Activated T-cell treated with anti-CD3 and anti-CD28 coated beads, Interleukin-2, amount 50 U/mL, for 24 hours (primary cell): ENCODE measurements around the gene ARPP19.
"Not testable (repeated sequence)": the region's sequence is repeated elsewhere in the genome, so short reads cannot be mapped to it uniquely, and the experiment has no call there.

Source experiments
- DNase-seq: peaks from one replicate; pipeline ENCODE4 v3.0.0-alpha.2; 2020
- H3K27ac Mint-ChIP-seq: 2 replicates; pipeline ENCODE4 v1.8.0; 2020; ENCODE audit warnings: mild to moderate bottlenecking, mixed read lengths
- H3K27me3 Mint-ChIP-seq: 2 replicates; pipeline ENCODE4 v1.8.0; 2020; ENCODE audit warnings: mixed read lengths
- H3K36me3 Mint-ChIP-seq: 2 replicates; pipeline ENCODE4 v1.8.0; 2020; ENCODE audit warnings: low read depth, mixed read lengths
- H3K4me1 Mint-ChIP-seq: 2 replicates; pipeline ENCODE4 v1.8.0; 2020; ENCODE audit warnings: low read depth, mixed read lengths
- H3K4me3 Mint-ChIP-seq: 2 replicates; pipeline ENCODE4 v1.8.0; 2020; ENCODE audit warnings: mild to moderate bottlenecking, moderate library complexity, mixed read lengths
- H3K9me3 Mint-ChIP-seq: 2 replicates; pipeline ENCODE4 v1.8.0; 2020; ENCODE audit warnings: mixed read lengths

Gene ARPP19

DNA sequence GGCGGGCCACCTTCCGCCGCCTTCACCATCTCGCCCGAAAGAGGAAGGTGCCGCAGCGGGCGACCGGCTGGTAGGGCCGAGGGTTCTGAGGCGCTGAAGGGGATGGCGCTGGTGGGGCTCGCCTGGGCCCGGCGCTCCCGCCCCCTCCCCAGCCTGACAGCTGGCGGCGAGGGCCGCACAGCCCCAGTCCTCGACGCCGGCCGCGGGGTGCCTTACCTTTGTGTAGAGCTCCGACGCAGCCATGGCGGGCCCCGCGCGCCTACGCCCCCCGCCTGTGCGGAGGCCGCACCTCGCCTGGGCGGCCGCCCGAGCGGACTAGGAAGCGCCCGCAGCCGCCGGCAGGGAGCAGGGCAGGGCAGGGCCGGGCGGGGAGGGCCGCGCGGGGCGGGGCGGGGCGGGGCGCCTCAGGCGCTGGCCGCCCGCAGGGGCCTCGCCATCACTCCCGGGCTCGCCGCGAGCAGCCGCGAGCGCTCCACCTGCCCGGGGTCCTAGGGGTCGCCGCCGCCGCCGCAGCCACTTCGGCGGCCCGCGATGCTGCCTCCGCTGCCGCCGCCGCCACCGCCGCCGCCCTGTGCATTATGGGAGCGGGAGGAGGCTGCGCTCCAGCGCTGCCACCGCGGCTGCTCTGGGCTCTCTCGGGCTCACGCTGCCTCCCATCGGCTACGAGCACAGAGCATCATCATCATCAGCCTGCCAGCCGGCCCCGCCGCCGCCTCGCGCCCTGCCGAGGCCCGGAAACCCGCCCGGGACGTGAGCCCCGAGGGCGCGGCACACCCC, 40.1 kb downstream of the ARPP19 start, which contains the start of gene MYO5A:
TSS of gene MYO5A (minus strand) at position 317 of the 777 bp plus-strand sequence. CDS start at position 243, 74 bp downstream.
- peak; percentile 87 for DNase-seq
- peak within 1 kb of the TSS; percentile 93 for H3K27ac Mint-ChIP-seq
- H3K36me3 Mint-ChIP-seq, result peaks cover 4% of the 10 kb centered on the region
- peaks cover 32% of the 10 kb centered on the region for H3K4me1 Mint-ChIP-seq
- peak within 1 kb of the TSS; percentile 94 for H3K4me3 Mint-ChIP-seq
- no peaks in the 10 kb centered on the region for H3K27me3 Mint-ChIP-seq
- H3K9me3 Mint-ChIP-seq, result no peaks in the 10 kb centered on the region

DNA sequence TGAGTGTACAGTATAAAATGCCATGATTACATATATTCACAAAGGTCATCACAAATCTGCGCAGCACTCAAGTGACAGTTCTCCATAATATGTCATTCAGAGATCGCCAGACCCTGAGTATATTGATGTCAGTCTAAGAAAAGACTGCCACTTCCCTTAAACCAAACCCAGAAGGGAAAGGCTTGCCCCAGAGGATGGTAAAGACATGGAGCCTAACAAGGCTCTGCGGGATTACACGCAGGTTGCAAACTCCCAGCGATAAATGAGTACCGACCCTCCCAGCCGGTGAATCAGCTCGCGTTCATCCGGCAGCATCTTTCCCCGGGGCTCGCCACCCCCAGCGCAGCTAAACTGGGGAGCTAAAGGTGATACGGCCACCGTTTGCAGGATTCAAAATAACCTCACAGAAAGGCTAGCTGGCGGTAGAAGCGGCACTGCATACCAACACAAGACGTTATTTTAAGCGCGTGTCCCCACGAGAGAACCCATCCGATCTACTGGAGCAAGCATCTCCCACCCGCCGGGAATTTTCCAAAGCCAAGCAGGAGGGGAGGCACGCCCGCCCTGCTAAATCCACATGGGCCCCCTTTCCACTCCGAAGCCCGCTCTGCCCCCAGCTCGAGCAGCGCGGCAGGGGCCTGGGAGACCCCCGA, 40.8 kb downstream of the ARPP19 start:
- Mint-ChIP-seq H3K27me3 (no peaks in the 10 kb centered on the region), H3K4me1 (peaks cover 36% of the 10 kb centered on the region), H3K9me3 (no peaks in the 10 kb centered on the region), H3K4me3 (peak overlapping the region; percentile 94), H3K36me3 (peaks cover 4% of the 10 kb centered on the region), H3K27ac (peak overlapping the region; percentile 93)
- DNase-seq, result peak; percentile 67

DNA sequence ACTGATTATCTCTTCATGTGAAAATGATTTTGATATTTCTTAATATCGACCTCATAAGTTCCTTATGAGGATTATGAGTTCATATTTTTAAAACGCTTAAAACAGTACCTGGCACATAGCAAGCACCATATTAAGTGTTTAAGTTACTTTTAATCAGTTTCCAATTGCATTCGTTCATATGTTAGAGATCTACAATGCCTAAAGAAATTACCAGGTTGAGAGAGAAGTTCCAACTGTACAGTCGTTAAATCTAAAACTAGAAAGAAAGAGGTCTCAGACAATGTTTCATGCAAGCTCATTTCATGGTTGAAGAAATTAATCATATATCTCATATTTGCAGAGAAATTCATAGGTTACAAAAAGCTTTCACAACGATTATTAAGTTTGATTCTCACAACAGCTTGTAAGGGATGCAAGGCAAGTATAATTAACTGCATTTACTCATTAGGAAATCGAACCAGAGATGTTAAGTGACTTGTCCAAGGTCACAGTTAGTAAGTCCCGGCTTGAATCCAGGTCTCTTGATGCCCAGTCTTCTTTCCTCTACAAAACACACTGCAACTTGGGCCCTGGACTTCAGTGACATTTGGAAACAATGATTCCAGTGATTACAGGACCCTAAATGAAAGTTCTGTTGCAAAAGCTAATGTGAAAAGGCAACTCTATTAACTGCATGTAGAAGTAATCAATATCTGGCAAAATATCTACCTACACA, 41.5 kb downstream of the ARPP19 start:
- H3K27ac Mint-ChIP-seq, result peak overlapping the region; percentile 93
- no peaks in the 10 kb centered on the region for H3K27me3 Mint-ChIP-seq
- DNase-seq, result no peak
- peaks cover 4% of the 10 kb centered on the region for H3K36me3 Mint-ChIP-seq
- H3K4me3 Mint-ChIP-seq, result peak overlapping the region; percentile 94
- no peaks in the 10 kb centered on the region for H3K9me3 Mint-ChIP-seq
- H3K4me1 Mint-ChIP-seq, result peaks cover 36% of the 10 kb centered on the region

DNA sequence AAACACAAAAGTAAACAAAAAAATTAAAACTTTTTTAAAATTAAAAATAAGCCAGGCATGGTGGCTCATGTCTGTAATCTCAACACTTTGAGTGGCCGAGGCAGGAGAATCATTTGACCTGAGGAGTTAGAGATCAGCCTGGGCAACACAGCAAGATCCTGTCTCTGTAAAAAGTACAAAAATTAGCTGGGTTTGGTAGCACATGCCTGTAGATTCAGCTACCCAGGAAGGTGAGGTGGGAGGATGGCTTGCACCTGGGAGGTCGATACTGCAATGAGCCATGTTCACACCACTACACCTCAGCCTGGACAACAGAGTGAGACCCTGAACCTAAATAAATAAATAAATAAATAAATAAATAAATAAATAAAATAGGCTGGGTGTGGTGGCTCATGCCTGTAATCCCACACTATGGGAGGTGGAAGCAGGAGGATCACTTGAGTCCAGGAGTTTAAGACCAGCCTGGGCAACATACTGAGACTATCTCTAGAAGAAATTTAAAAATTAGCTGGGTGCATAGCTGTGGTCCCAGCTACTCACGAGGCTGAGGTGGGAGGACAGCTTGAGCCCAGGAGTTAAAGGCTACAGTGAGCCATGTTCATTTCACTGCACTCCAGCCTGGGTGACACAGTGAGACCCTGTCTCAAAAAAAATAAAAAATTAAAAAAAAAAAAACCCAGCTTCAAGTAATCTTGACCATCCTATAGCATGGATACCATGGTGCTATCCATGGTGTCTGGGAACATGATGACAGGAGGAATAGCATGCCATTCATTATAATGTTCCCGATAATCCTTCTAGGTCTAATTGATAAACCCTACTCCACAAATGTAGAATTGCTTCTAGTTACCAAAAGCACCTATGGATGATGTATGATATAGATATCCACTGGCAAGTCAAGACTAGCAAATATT, 44.4 kb downstream of the ARPP19 start:
- peaks cover 42% of the 10 kb centered on the region for H3K4me1 Mint-ChIP-seq
- H3K27ac Mint-ChIP-seq, result peak overlapping the region; percentile 60
- no peak for DNase-seq
- peaks cover 4% of the 10 kb centered on the region for H3K36me3 Mint-ChIP-seq
- H3K27me3 Mint-ChIP-seq, result no peaks in the 10 kb centered on the region
- H3K4me3 Mint-ChIP-seq, result no peak overlapping the region
- no peaks in the 10 kb centered on the region for H3K9me3 Mint-ChIP-seq

DNA sequence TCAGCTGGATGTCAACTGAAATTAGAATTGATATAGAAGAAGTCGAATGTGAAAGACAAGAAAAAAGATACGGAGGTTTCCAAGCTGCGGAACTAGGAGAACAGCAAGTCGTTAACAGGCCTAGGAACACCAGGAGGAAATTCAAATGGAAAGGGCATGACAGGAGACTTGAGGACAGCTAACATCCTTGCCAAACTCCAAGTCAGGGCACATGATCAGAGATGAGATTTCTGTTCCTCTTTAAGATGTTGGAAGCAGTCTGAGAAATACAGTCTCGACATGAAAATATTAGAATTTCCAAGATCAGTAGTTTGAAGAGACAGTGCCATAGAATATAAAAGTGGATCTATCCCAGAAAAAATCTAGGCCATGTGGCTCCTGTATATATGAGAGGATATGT, 45.2 kb downstream of the ARPP19 start:
- no peak for DNase-seq
- Mint-ChIP-seq H3K4me3 (no peak overlapping the region), H3K36me3 (peaks cover 4% of the 10 kb centered on the region), H3K4me1 (peaks cover 46% of the 10 kb centered on the region), H3K27me3 (no peaks in the 10 kb centered on the region), H3K27ac (no peak overlapping the region), H3K9me3 (no peaks in the 10 kb centered on the region)

DNA sequence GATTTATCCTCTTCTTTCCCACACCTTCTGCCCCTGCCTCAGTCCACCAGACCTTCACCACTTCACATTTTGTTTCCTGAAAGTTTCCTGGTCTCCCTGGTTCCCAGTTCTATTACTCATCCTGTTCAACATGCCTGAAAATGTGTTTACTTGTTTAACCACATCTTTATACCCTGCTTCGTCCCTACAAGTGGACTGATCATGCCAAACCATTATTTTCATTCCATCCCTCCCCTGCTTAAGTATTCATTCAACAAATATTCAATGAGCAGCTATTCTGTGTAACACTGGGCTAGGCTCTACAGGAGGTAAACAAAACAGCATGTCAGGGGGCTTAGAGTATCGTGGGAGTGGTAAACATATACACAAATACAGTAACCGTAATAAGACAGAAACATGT, 45.6 kb downstream of the ARPP19 start:
- H3K9me3 Mint-ChIP-seq, result no peaks in the 10 kb centered on the region
- no peak overlapping the region for H3K27ac Mint-ChIP-seq
- no peak overlapping the region for H3K4me3 Mint-ChIP-seq
- no peaks in the 10 kb centered on the region for H3K27me3 Mint-ChIP-seq
- DNase-seq, result no peak
- H3K4me1 Mint-ChIP-seq, result peaks cover 50% of the 10 kb centered on the region
- peaks cover 4% of the 10 kb centered on the region for H3K36me3 Mint-ChIP-seq

DNA sequence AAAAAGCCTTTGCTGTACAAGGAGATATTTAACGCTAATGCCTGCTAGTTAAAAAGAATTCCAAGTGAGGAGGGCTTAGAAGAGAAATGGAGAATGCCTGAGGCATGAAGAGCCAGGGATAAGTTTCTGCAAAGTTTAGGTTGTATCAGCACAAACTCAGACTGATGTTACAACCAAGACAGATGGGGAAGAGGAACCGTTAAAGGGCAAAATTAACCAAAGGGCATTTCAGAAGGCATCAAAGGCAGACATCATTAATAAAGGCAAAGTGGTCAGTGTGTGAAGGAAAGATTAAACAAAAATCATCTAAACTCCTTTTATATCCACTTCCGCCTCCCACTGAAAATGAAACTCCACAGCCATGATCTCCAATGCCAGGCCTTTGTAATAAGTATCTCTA, 47.1 kb downstream of the ARPP19 start:
- Mint-ChIP-seq H3K27me3 (no peaks in the 10 kb centered on the region), H3K27ac (no peak overlapping the region), H3K4me3 (no peak overlapping the region), H3K9me3 (no peaks in the 10 kb centered on the region), H3K36me3 (no peaks in the 10 kb centered on the region), H3K4me1 (peaks cover 36% of the 10 kb centered on the region)
- no peak for DNase-seq

DNA sequence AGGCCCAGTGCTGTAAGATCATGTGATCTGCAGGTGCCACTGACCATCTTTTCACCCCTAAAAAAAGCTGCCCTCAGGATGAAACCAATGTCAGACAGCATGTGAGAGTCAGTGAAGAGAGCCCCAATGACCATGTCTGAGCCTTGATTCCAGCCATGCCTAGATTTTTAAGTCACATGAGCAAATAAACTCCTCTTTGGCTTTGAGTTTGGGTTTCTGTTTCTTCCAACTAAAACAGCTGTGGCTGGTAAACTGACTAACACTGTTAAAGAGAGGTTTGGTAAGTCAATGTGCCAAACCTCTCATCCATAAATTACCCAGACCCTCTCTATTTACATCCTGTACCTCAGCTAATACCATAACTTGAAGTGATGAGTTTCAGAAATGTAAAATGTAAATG, 48.4 kb downstream of the ARPP19 start:
- Mint-ChIP-seq H3K4me3 (no peak overlapping the region), H3K9me3 (no peaks in the 10 kb centered on the region), H3K27ac (no peak overlapping the region), H3K36me3 (no peaks in the 10 kb centered on the region), H3K4me1 (peaks cover 30% of the 10 kb centered on the region), H3K27me3 (no peaks in the 10 kb centered on the region)
- DNase-seq, result no peak

DNA sequence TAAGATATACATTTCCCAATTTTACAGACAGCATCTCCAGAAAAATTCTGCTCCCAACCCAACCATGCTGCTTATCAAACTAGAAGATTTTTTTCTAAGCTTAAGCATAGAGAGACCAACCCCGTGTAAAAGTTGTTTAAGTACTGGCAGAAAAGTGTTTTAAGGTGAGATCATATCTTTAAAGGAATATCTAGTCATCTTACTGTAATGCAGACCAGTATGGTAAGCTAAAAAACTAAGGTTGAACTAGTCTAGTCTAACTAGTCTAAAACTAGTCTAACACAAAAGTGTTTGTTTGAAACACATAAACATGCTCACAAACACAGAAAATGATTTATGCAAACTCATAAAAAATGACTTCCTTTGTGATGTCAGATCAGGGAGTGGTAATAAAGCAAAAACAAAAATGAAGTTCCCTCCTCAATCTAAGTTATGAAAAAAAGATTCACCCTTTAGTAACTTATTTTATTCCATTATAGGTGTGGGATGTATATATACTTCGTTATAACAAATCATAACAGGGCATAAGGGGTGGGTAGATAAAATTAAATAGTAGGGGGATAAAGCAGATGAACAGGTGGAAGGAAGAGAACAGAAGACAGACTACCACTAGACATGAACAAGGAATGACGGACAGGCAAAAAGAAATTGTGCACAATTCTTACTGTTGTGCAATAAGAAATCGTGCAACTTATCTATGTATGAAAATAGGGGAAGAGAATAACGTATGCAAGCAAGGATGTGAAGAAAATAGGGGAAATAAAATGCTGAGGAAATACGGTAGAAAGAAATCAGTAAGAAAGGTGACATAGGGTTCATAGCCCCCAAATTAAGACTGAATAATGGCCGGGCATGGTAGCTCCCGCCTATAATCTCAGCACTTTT, 50.1 kb downstream of the ARPP19 start:
- DNase-seq, result no peak
- Mint-ChIP-seq H3K4me1 (peaks cover 29% of the 10 kb centered on the region), H3K36me3 (no peaks in the 10 kb centered on the region), H3K27me3 (no peaks in the 10 kb centered on the region), H3K4me3 (no peak overlapping the region), H3K27ac (no peak overlapping the region), H3K9me3 (no peaks in the 10 kb centered on the region)

DNA sequence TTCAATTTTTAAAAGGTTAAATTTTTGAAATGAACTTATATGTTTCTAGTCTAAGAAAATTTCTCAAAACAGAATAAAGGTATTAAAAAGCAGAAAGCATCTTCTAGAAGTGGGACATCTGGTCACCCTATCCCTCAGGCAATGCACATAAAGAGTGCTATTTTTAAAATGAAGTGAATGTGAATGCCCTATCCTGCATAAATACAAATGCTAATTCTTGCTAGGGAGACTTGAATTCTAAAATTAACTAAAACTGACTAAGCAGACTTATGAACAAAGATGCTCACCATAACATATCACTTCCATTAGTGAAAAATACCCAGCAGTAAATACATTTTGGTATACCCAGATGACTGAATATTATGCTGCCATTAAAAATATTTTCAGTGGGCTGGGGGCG, 51.8 kb downstream of the ARPP19 start:
- H3K27me3 Mint-ChIP-seq, result no peaks in the 10 kb centered on the region
- no peaks in the 10 kb centered on the region for H3K9me3 Mint-ChIP-seq
- H3K4me1 Mint-ChIP-seq, result peaks cover 22% of the 10 kb centered on the region
- H3K27ac Mint-ChIP-seq, result no peak overlapping the region
- H3K36me3 Mint-ChIP-seq, result no peaks in the 10 kb centered on the region
- DNase-seq, result no peak
- no peak overlapping the region for H3K4me3 Mint-ChIP-seq

DNA sequence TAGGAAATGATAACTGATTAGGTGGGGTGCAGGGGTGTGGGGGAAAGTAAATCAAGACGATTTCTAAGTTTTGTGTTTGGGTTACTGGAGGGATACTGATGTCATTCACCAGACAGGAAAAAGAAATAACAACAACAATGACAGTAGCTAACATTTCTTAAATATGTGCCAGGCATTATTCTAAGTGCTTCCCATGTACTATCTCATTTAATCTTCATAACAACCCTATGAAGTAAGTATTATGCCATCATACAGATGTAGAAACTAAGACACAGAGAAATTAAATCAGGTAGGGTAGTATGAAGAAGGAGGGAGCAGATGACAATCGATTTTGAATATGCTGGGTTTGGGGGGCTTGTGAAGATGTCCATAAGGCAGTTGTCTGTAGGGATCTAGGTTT, 53.5 kb downstream of the ARPP19 start:
- DNase-seq, result no peak
- Mint-ChIP-seq H3K9me3 (no peaks in the 10 kb centered on the region), H3K4me1 (peaks cover 21% of the 10 kb centered on the region), H3K27me3 (no peaks in the 10 kb centered on the region), H3K36me3 (no peaks in the 10 kb centered on the region), H3K27ac (no peak overlapping the region), H3K4me3 (no peak overlapping the region)

DNA sequence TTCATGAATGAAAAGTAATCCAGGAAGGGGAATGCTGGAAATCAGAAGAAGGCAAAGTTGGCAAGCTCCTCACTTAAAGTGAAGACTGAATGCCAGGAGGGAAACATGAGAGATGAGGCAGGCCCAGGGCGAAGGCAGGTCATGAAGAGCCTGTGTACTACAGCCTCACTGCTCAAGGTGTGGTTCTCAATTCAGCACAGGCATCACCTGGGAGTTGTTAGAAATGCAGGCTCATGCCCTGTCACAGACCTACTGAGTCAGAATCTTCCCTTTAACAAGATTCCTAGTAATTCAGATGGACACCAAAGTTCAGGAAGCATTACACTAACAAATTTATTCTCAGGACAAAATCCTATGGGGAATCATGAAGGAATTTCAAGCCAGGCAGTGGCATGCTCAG, 54.3 kb downstream of the ARPP19 start:
- Mint-ChIP-seq H3K4me1 (peaks cover 28% of the 10 kb centered on the region), H3K27me3 (no peaks in the 10 kb centered on the region), H3K27ac (no peak overlapping the region), H3K4me3 (no peak overlapping the region), H3K36me3 (no peaks in the 10 kb centered on the region), H3K9me3 (no peaks in the 10 kb centered on the region)
- no peak for DNase-seq

DNA sequence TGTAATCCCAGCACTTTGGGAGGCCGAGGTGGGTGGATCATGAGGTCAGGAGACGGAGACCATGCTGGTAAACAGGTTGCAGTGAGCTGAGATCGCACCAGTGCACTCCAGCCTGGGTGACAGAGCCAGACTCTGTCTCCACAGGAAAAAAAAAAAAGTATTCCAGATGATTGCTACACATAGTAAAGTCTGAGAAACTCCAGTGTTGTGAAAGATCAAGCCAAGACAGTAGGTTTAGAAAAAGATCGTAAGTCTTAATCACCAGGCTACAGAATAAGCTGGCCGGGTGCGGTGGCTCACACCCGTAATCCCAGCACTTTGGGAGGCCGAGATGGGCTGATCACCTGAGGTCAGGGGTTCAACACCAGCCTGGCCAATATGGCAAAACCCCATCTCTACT, 56.0 kb downstream of the ARPP19 start:
- H3K4me1 Mint-ChIP-seq, result peaks cover 26% of the 10 kb centered on the region
- H3K4me3 Mint-ChIP-seq, H3K9me3 Mint-ChIP-seq, DNase-seq, H3K27me3 Mint-ChIP-seq, H3K27ac Mint-ChIP-seq, H3K36me3 Mint-ChIP-seq: not testable (repeated sequence)
